NCI-H187 treated with DMSO at 0.1 percent for 48 hours (cell line): ENCODE results near the gene BHLHE40.

Experiments
- DNase-seq: peaks from one replicate; lab custom pipeline; 2025; lab: John Stamatoyannopoulos, UW

Gene BHLHE40

DNA sequence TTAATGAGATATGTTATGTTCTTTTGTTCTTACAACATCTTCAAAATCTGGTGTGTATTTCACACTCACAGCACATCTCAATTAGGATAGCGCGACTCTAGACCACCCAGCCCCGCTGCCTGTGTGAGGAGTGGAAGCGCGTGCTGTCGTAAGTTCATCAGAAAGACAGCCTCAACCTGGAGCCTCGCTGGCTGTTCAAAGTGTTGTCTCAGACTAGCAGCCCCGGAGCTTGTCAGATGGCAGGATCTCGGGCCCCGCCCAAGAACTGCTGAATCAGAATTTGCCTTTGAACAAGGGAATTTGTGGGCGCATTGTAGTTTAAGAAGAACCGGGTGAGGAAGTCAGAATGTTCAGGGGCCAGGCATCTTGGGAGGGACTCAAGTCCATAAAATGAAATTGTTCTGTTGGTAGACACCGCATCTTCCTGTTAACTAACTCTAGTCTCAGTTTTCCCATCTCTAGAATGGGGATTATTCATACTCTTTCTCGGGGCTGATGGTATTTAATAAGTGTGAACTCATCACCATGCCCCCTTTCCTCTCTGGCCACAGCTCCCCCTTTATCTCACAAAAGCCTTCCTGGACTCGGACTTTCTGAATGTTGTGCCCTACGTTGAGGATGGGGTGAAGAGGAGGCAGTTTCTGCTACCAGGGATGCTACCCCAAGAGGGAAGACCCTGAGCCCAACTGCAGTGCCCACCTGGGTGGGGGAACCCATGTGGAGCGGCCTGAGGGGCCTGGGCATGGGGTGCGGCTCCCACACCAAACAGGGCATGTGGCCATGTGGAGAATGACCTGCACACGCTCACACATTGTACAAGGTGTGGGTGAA, 40.4 kb downstream of the BHLHE40 start:
- no peak for DNase-seq

DNA sequence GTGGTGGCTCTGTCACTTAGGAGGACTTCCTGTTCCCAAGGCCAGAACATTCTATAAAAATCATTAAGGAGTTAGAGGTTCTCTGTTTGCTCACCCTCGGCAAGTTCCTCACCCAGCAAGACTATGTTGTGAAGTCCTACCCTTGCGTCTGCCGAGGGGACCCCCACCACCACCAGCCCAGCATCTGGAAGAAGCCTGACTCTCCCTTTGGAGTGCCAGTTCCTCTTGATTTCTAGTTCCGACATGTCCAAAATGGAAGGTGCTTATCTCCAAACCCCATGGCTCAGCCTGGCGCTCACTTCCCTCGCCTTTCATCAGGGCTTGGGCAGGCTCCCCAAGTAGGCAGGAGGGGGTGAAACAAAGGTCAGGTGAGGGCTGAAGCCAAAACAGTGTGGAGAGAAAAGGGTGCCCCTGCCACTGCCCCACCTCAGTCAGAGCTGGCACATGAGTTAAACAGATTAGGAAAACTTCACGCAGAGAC, 41.0 kb downstream of the BHLHE40 start:
- DNase-seq = no peak

GRCh38 chr3:5021116-5022092, 42.2 kb downstream of the BHLHE40 start:
- DNase-seq = no peak

DNA sequence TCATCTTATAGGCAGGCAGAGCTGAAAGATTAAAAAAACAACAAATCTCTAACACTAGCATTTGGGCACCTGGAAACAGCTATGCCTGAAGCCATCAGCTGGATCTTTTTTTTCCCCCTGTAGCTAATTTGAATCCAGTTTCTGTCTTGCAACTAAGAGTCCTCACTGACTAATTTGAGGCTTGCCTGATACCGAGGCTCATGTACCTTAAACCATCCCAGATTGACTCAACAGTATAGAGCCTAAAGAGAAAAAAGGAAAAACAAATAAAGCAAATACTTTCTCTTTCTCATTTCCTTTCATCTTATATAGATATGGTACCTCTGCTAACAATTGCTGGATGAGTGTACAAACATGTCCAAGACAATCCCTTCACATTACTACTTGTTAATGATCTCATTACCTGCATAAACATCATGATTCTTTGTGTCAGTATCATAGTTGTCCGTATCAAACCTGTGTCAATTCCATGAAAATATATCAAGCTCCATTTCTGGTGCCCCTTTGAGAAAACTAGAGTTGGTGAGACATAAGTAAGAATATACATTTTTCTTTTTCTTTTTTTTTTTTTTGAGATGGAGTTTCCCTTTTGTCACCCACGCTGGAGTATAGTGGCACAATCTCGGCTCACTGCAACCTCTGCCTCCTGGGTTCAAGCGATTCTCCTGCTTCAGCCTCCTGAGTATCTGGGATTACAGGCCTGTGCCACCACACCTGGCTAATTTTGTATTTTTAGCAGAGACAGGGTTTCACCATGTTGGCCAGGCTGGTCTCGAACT, 43.1 kb downstream of the BHLHE40 start:
- DNase-seq = no peak

GRCh38 chr3:5022966-5023776, 43.9 kb downstream of the BHLHE40 start:
- DNase-seq = no peak

GRCh38 chr3:5023777-5024346, 44.6 kb downstream of the BHLHE40 start:
- no peak for DNase-seq

DNA sequence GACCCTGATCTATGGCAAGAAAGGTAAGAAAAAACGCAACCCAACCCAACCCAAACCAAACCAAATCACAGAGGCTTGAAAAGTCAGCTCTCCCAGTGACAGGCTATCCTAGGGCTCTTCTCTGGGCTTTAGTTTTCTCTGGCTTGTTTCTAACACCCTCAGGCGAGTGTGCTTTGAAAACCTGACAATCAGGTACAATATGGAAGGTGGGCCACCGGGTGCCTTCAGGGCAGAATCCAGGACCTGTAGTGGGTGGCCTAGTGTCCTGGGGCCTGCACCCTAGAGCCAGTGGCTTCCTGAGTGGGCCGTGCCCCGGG, 46.8 kb downstream of the BHLHE40 start:
- DNase-seq = no peak

DNA sequence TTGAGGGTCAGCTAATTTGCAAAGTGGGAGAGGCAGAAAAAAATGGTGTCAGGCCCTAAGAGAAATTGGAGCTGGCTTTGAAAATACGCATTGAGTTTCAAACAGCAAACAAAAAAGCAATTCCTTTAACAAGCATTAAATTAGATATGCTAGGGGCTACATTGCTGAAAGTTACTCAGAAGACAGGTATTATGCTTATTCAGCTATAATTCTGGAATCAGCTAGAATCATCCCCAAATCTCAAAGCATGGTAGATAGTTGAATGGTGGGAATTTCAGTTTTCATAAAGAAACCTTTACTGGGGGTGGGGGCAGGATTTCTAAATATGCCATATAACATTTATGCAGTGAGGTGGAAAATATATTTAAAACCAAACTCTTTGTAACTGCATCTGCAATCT, 50.5 kb downstream of the BHLHE40 start:
- DNase-seq = no peak

DNA sequence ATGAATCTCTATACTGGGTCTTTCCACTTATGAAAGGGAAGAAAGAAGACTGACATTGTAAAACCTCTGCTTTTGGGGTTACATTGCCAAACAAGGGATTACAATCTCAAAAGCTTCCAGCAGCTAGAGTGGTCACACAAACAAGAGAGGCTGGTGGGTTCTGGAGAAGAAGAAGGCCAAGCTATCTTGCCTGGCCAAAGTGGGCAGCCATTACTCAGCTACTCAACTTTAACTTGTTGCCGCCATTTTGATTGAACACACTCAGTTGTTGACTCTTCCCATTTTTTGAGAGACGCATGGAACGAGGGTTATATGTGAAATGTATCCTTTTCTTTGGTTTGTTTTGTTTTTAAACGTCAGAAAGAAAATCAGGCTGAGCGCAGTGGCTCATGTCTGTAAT, 50.9 kb downstream of the BHLHE40 start:
- no peak for DNase-seq

GRCh38 chr3:5032844-5033243, 53.6 kb downstream of the BHLHE40 start:
- no peak for DNase-seq
